Glomerular visceral epithelial cell (primary cell): ENCODE measurements around the gene WWOX.

Experiments used
- DNase-seq: peaks from one replicate; pipeline ENCODE4 v3.0.0-alpha.2; 2016; ENCODE audit errors: extremely low spot score

The WWOX gene

GRCh38 chr16:79171931-79172705 lies 1072.7 kb downstream of the WWOX start:
- no peak for DNase-seq

GRCh38 chr16:79172976-79173500 lies 1073.6 kb downstream of the WWOX start:
- DNase-seq, result no peak

GRCh38 chr16:79173919-79174318 lies 1074.5 kb downstream of the WWOX start:
- DNase-seq, result no peak

GRCh38 chr16:79175286-79176057 lies 1076.0 kb downstream of the WWOX start:
- DNase-seq, result no peak

- DNase-seq, result no peak
These were observed 1077.6 kb downstream of the WWOX start for GRCh38 chr16:79177018-79177417.

- DNase-seq, result no peak
These were observed 1082.0 kb downstream of the WWOX start for GRCh38 chr16:79181419-79181818.

GRCh38 chr16:79182616-79183015 lies 1083.2 kb downstream of the WWOX start:
- no peak for DNase-seq

- no peak for DNase-seq
These were observed 1084.1 kb downstream of the WWOX start for GRCh38 chr16:79183571-79183970.

- DNase-seq, result no peak
These were observed 1085.1 kb downstream of the WWOX start for GRCh38 chr16:79184464-79185030.

GRCh38 chr16:79185711-79186110 lies 1086.3 kb downstream of the WWOX start:
- no peak for DNase-seq

GRCh38 chr16:79186196-79186595 lies 1086.7 kb downstream of the WWOX start:
- DNase-seq, result no peak

- DNase-seq, result no peak
These were observed 1088.8 kb downstream of the WWOX start for GRCh38 chr16:79188115-79188738.

GRCh38 chr16:79188739-79189122 lies 1089.3 kb downstream of the WWOX start:
- no peak for DNase-seq

GRCh38 chr16:79190542-79190941 lies 1091.1 kb downstream of the WWOX start:
- no peak for DNase-seq

GRCh38 chr16:79191933-79192332 lies 1092.5 kb downstream of the WWOX start:
- DNase-seq, result no peak

GRCh38 chr16:79192904-79193303 lies 1093.5 kb downstream of the WWOX start:
- DNase-seq, result no peak

GRCh38 chr16:79194291-79194690 lies 1094.8 kb downstream of the WWOX start:
- DNase-seq, result no peak

GRCh38 chr16:79195938-79196337 lies 1096.5 kb downstream of the WWOX start:
- DNase-seq, result no peak

GRCh38 chr16:79201436-79201835 lies 1102.0 kb downstream of the WWOX start:
- DNase-seq, result no peak

- DNase-seq, result no peak
These were observed 1103.5 kb downstream of the WWOX start for GRCh38 chr16:79202977-79203376.

GRCh38 chr16:79204486-79204885 lies 1105.0 kb downstream of the WWOX start:
- no peak for DNase-seq

- DNase-seq, result no peak
These were observed 1107.4 kb downstream of the WWOX start for GRCh38 chr16:79206889-79207288.
